ENCODE results near the gene BMP8B. TPM values are rescaled to one million over a fixed set of nuclear protein-coding genes. Genes with fewer than 3 reads are reported as not detected.

BMP8B gene
- total and polyA plus RNA-seq, 3 donors from 2014 or later, result 4.4 to 5.6 (median 5.5) TPM

DNA sequence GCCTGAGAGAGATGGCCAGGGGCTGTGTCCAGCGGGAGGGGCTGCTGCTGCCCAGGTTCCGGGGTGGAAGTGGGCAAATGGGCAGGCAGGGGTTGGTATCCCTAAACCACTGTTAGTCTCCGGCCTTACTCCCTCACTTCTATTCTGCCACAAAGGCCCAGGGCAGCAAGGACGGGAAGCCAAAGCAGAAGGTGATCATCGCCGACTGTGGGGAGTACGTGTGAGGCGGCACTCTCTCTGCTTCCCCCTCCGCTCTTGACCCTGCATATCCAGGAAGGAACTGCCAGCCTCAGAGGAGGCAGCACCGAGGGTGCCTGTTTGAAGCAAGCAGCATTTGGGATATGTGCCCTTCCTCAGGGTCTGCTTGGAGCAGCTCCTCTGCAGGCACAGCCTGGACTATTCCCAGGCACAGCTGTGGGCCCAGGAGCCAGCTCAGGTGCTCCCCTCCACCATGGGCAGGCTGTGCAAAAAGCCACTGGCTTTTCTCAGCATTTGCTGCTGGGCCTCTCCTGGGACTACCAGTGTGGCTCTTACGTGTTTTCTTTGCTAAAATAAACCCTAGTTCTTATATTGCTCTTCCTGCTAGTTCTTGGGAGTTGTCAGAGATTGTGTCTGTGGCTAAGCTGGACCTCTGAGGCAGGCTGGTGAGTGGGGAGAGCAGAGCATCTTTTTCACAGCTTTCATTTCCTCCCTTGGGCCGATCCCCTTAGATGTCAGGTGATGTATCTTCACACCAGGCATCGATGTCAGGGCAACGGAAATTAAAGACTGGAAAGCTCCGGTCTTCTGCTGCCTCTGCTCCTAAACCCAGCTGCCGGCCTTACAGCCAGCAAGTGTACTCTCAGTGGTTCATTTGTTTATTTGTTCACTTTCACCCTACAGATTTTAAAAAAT is 35.3 kb downstream of the BMP8B start:
- H3K27ac ChIP-seq, result no peak overlapping the region
- 77 to 83% methylated on average over 7 to 16 of the region's 16 CpGs for WGBS, 2 donors
- intact Hi-C loops (cut with DNase I; ENCODE audit: low total_unique reads), result no loop called here
- no peak for DNase-seq
- no peaks in the 10 kb centered on the region for H3K27me3 ChIP-seq
- no peak overlapping the region for H3K4me3 ChIP-seq
- TF ChIP-seq POLR2A (IDR thresholded peaks at IDR 0.05), result no peak
- TF ChIP-seq, protein P1, sequence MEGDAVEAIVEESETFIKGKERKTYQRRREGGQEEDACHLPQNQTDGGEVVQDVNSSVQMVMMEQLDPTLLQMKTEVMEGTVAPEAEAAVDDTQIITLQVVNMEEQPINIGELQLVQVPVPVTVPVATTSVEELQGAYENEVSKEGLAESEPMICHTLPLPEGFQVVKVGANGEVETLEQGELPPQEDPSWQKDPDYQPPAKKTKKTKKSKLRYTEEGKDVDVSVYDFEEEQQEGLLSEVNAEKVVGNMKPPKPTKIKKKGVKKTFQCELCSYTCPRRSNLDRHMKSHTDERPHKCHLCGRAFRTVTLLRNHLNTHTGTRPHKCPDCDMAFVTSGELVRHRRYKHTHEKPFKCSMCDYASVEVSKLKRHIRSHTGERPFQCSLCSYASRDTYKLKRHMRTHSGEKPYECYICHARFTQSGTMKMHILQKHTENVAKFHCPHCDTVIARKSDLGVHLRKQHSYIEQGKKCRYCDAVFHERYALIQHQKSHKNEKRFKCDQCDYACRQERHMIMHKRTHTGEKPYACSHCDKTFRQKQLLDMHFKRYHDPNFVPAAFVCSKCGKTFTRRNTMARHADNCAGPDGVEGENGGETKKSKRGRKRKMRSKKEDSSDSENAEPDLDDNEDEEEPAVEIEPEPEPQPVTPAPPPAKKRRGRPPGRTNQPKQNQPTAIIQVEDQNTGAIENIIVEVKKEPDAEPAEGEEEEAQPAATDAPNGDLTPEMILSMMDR (IDR thresholded peaks at IDR 0.05), result no peak
- H3K9me3 ChIP-seq, result no peaks in the 10 kb centered on the region
- no peaks in the 10 kb centered on the region for H3K36me3 ChIP-seq (ENCODE audit: low read depth, missing control alignments)
- H3K4me1 ChIP-seq, result no peaks in the 10 kb centered on the region

GRCh38 chr1:39752703-39753102 is 36.0 kb downstream of the BMP8B start:
- Histone ChIP-seq H3K36me3 (ENCODE audit: low read depth, missing control alignments) (no peaks in the 10 kb centered on the region), H3K9me3 (no peaks in the 10 kb centered on the region), H3K4me3 (no peak overlapping the region), H3K27me3 (no peaks in the 10 kb centered on the region), H3K4me1 (no peaks in the 10 kb centered on the region), H3K27ac (no peak overlapping the region)
- no peak for DNase-seq
- TF ChIP-seq, protein P1 (IDR thresholded peaks at IDR 0.05), result no peak
- no peak for TF ChIP-seq POLR2A (IDR thresholded peaks at IDR 0.05)
- intact Hi-C loops (cut with DNase I; ENCODE audit: low total_unique reads), result no loop called here
- WGBS, 2 donors, result 89% methylated on average over 6 of the region's 6 CpGs

- no peak overlapping the region for H3K27ac ChIP-seq
- 92 to 94% methylated on average over 7 of the region's 7 CpGs for WGBS, 2 donors
- no peaks in the 10 kb centered on the region for H3K4me1 ChIP-seq
- no peak for TF ChIP-seq POLR2A (IDR thresholded peaks at IDR 0.05)
- TF ChIP-seq, protein P1 (IDR thresholded peaks at IDR 0.05), result no peak
- DNase-seq, result no peak
- H3K4me3 ChIP-seq, result no peak overlapping the region
- intact Hi-C loops (cut with DNase I; ENCODE audit: low total_unique reads), result no loop called here
- no peaks in the 10 kb centered on the region for H3K27me3 ChIP-seq
- no peaks in the 10 kb centered on the region for H3K36me3 ChIP-seq (ENCODE audit: low read depth, missing control alignments)
- no peaks in the 10 kb centered on the region for H3K9me3 ChIP-seq
Observed at GRCh38 chr1:39751595-39751994, 37.1 kb downstream of the BMP8B start.

GRCh38 chr1:39745016-39745670 is 43.5 kb downstream of the BMP8B start:
- 90 to 95% methylated on average over 16 of the region's 16 CpGs for WGBS, 2 donors
- no peaks in the 10 kb centered on the region for H3K9me3 ChIP-seq
- H3K27me3 ChIP-seq, result no peaks in the 10 kb centered on the region
- peaks cover 3% of the 10 kb centered on the region for H3K36me3 ChIP-seq (ENCODE audit: low read depth, missing control alignments)
- no peak overlapping the region for H3K4me3 ChIP-seq
- peaks cover under 1% of the 10 kb centered on the region for H3K4me1 ChIP-seq
- no peak overlapping the region for H3K27ac ChIP-seq
- TF ChIP-seq, protein P1 (IDR thresholded peaks at IDR 0.05), result no peak
- no peak for TF ChIP-seq POLR2A (IDR thresholded peaks at IDR 0.05)
- DNase-seq, result no peak
- intact Hi-C loops (cut with DNase I; ENCODE audit: low total_unique reads), result no loop called here
